GM21723 (cell line): Measurements from ENCODE around the gene CENPA.
A peak's percentile ranks its signal among the peaks of the same experiment; 100 is the strongest.
"Not testable (repeated sequence)": the region's sequence is repeated elsewhere in the genome, so short reads cannot be mapped to it uniquely, and the experiment has no call there.

Experiments used
- ATAC-seq: cut with Tn5 transposase; IDR thresholded peaks from one replicate; pipeline ENCODE4 v1.9.1; 2021; ENCODE audit warnings: mild to moderate bottlenecking, moderate library complexity; ENCODE audit not compliant: unreplicated experiment

The CENPA gene

DNA sequence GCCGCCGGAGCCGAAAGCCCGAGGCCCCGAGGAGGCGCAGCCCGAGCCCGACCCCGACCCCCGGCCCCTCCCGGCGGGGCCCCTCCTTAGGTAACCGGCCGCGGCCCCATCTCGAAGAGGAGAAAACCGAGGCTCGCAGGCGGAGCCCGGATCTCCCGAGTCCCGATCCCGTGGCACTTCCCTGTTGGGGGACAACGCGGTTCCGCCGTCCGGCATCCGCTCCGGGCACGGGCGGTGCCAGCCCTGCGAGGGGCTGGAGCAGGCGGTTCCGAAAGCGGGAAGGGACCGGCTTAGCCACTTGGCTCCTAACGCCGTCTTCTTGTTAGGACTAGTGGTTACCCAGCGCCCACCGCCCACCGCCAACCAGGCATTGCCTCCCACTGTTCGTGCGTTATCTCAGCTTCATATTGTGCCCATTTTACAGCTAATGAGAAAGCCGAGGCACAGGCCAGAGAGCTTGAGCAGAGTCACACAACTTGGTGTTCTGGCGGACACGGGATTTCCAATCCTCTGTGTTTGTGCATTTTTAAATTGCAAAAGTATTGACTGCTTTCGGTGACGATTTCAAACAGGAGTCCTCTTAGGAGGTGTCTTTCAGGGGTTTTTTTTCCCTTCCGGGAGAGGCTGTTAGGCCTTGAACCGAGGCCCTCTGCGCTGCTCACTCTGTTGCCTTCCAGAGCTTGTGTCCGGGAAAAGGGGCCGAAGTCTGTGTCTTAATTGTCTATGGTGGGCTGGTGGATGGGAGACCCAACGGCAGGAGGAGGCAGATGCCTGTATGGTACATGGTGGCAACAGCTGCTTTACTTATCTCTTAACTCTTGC is 562 bp downstream of the CENPA start:
- ATAC-seq: peak; percentile 27

DNA sequence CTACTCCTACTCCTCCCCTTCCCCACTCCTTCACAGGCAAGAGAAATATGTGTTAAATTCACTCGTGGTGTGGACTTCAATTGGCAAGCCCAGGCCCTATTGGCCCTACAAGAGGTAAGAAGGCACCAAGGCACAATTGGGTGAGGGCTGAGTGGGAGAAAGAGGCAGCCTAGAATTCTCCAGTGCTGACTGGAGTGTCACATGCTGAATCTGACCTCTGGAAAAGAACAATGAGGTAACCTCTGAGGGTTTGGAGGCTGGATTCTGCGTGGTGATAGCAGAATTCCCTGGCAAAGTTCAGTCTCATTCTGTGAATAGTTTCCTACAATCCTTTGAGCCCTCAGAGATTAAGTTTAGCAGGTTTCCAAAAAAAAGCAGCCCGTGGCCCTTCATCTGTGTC is 6.9 kb downstream of the CENPA start:
- no peak for ATAC-seq

DNA sequence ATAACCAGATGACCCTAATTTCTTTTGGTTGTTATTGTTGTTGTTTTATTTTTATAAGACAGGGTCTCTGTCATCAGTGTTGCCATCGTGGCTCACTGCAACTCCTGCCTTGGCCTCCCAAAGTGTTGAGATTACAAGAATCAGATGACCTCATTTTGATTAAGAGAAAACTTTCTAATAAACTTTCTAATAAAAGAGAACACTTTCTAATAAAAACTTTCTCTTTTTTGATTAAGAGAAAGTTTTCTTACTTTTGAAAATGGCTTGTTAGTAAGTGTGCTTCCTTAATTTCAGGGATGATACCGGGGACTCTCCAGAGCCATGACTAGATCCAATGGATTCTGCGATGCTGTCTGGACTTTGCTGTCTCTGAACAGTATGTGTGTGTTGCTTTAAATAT is 7.7 kb downstream of the CENPA start:
- no peak for ATAC-seq

DNA sequence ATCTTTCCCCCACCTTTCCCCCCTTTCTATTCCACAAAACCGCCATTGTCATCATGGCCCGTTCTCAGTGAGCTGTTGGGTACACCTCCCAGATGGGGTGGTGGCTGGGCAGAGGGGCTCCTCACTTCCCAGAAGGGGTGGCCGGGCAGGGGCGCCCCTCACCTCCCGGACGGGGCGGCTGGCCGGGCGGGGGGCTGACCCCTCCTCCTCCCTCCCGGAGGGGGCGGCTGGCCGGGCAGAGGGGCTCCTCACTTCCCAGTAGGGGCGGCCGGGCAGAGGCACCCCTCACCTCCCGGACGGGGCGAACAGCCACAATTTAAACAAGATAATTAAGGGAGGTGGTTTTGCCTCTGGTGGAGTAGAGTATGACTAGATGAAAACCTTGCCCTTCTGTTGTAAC is 9.3 kb downstream of the CENPA start:
- ATAC-seq: not testable (repeated sequence)

DNA sequence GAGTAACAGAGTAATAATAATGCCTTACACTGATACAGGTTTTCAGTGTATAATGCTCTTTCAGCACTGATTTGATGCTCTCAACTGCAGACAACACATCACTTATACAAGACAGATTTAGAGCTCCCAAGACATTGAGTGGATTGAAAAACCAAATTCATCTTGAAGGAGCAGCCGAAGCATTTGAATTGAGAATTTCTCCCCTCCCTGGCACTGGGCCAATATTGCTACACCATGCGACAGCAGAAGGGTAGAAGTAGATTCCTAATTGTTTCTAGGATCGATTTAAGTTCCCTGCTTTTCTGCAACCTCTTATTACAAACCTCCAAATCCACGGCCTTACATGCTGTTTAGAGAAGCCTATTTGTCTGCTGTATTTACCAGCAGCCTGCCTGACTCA is 15.5 kb downstream of the CENPA start:
- ATAC-seq: no peak

DNA sequence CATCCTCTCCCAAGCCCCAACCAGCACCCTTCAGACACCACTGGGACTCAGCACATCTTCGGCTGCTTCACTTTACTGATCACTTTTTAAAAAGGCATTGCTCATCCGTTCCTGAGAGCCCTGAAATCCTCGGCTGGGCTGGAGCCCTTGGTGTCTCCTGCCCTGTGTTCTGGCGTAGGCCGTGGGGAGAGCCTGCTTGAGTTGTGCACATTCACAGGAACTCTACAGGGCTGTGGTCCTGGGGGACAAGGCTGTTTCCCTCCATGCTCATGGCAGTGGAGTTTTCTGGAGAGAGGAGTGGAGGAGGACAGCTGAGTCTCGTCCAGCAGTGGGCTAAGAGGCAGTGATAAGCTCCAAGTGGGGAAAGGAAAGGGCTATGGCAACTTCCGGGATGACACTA is 15.9 kb downstream of the CENPA start:
- ATAC-seq: no peak

DNA sequence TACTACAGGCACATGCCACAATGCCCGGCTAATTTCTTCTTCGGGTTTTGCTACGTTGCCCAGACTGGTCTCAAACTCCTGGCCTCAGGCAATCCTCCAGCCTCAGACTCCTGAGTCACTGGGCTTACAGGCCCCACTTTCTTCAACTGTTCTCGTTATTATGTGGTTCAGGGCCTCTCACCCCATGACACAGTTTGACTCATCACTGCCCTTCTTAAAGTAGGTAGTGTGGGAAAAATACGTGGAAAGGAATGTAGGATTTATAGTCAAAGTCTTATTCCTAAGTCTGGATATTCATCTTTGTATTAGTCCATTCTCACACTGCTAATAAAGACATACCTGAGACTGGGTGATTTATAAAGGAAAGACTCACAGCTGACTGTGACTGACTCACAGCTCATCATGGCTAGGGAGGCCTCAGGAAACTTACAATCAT is 19.4 kb downstream of the CENPA start:
- ATAC-seq: no peak

DNA sequence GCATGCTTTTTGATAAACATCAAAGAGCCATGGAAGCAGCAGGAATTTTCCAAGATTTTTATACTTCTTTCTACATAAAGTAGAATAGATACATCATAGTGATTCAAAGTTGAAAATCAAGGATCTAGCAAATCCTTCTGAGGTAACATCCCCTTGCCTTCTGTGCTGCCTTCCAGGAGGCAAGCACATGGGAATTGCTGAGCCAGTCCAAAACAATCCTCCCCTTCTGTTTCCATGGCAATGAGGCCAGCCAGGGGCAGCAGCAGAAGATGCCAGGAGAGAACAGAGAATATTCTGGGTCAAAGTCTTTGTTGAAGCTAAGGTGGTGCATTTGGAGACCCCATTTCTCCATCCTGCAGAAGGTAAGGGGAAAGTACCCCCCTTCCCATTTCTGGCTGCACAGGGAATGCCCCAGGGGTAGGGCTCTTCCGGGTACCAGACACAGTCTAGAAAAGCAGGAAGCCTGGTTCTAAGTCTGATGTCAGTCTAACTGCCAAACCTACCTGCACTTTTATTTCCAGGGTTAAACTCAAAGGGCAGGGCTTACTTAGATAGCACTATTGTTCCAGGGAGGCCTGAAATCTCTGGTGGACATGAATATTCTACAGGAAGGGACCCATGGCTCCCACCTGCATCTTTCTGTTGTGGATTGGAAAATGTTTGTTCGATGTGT is 22.1 kb downstream of the CENPA start:
- ATAC-seq: no peak

DNA sequence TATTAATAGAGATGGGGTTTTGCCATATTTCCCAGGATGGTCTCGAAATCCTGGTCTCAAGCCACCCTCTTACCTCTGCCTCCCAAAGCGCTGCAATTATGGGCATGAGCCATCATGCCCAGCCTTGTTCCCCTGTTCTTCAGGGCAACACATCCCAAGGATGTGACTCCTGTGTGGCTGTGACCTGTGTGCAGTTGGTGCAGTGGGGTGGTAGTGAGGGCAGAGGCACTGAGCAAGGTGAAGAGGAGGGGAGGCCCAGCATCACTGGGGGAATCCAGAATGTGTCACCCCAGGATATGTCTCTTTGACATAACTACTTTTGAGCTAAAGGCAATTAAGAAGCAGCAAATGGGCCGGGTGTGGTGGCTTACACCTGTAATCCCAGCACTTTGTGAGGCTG is 23.4 kb downstream of the CENPA start:
- ATAC-seq: no peak

DNA sequence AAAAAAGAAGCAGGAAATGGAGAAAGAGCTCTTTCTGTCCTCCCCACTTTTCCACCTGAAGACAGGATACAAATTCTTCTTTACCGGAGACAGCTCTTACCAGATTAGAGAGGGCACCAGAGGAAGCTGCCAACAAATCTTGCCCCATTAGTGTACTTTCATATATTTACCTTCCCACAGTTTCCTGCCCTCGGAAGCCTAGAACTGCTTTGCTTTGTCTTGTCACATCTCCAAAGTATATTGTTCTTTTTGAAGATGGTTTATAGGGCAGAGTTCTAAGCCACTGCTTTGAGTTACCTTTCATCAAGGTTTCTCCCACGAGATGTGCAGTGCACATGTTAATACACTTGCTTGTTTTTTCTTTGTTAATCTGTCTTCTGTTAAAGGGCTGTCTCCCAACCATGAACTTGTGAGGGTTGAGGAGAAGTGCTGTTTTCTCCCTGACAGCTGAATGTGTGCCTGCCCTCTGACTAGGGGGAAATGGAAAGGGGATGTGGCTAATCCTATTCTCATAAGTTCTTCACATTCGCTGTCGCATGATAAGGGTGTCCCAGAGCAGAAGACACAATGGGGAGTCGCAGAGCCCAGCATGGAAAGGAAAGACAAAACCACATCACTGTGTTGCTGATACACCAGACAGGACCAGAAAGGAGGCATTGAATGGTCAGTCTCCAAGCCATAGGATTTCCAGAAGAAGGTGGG is 24.2 kb downstream of the CENPA start:
- ATAC-seq: no peak

DNA sequence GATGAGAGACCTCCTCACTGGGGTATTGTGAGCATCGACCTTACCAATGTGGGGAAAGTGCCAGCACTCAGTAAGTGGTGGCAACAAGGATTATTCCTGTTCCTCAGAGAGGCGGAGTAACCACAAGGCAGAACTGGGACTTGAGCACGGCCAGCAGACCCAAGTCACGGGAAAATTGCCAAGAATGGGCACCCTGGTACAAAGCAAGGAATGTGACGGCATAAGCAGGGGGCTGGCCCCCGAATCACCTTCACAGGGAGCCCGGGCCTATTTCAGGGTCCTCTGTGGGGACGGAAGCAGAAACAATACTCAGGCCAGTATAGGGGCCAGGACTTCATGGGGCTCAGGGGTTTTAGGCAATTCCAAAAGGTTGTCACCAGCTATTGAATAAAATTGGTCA is 25.4 kb downstream of the CENPA start:
- no peak for ATAC-seq

DNA sequence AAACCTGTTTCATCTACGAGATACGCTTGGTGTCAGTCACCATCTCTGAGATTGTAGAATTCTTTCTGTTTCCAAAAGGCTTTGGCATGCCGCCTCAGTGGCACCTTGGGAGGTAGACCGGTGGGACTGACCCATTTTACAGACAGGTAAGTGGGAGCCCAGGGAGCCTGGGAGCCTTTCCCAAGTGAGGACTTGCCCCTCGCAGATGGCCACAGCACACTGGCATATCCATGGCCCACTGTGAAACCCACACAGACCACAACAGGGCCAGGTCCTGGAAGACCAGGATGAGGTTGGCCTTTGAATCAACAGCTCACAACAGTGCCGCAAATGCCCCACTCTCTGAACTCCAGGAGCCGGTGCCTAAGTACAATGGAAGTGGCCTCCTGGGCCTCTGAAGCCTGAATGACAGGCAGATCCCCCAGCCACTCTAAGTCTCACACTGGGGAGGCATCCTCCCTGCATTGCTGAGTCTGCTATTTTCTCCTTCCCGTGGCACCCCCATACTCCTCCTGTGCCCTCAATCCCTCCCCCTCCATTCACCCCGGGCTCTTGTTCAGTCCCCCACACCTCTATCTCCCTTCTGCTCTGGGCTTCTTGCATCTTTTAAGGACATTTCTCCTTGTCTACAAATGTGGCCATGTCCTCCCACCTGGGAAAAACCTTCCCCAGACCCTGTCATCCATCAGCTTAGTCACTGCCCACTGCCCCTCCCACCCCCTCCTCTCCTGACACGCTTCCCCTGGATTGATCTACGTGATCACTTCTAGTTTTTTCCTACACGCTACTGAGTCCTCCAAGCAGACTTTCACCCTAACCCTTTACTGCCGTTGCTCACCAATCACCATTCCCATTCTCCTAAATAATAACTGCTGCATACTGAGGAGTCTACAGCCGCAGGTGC is 26.2 kb downstream of the CENPA start:
- no peak for ATAC-seq

DNA sequence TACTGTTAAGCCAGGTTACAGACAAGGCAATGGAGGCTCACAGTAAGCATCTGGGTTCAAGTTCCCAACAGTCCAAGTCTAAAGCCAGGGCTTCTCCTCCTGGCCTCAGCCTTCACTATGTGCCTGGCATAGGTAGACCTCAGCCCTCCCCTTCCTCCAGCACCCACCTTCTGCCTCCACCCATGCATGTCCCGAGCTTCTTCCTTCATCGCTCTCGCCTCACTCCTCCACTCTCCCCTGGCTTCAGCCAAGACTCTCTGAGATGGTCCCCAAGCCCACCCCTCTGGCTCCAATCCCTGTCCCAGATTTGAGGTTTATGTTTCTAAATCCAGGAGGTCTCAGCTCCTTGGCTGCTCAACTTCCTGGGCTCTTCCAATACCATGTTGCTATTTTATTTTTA is 26.9 kb downstream of the CENPA start:
- no peak for ATAC-seq

DNA sequence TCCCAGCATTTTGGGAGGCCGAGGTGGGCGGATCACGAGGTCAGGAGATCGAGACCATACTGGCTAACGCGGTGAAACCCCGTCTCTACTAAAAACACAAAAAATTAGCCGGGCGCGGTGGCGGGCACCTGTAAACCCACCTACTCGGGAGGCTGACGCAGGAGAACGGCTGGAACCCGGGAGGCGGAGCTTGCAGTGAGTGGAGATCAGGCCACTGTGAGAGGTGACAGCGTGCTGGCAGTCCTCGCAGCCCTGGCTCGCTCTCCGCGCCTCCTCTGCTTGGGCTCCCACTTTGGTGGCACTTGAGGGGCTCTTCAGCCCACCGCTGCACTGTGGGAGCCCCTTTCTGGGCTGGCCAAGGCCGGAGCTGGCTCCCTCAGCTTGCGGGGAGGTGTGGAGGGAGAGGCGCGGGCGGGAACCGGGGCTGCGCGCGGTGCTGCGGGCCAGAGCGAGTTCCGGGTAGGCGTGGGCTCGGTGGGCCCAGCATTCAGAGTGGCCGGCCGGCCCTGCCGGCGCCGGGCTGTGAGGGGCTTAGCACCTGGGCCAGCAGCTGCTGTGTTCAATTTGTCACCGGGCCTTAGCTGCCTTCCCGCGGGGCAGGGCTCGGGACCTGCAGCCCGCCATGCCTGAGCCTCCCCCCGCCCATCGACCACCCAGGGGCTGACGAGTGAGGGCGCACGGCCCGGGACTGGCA is 28.4 kb downstream of the CENPA start:
- not testable (repeated sequence) for ATAC-seq

DNA sequence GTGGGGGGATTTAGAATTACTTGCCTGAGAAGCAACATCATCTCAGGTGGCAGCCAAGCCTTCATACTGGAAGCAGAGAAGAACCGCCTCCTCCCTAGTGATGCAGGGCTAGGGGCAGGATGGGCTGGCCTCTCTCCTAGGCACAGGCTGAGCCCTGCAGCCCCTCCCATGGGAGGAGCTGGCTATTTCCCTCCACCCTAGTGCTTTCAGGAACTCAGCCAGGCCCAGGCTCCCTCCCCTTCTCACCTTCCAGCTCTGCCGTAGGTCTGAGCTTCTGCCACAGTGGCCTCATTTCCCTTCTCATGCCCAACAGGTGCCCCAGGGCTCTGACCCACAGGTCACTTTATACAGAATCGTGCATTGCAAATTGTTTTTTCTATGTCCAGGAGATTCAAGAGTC is 31.0 kb downstream of the CENPA start:
- no peak for ATAC-seq

DNA sequence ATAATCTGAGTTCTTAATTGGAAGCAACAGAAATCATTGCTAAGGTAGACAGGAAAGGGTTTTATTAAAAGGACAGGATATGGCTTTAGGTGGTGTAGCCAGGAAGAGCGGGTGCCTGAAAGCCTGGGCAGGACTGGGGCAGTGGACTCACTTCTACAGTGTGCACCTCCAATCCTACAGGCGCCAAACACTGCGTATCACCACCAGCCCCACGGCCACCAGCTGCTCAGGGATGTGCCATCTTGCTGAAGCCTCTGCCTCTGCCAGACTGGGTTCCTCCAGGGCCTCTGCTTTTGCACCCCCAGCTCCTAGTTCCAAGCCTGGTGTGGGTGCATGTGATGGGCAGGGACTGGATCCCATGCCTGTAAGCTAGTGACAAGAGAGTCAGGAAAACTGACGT is 32.4 kb downstream of the CENPA start:
- no peak for ATAC-seq

DNA sequence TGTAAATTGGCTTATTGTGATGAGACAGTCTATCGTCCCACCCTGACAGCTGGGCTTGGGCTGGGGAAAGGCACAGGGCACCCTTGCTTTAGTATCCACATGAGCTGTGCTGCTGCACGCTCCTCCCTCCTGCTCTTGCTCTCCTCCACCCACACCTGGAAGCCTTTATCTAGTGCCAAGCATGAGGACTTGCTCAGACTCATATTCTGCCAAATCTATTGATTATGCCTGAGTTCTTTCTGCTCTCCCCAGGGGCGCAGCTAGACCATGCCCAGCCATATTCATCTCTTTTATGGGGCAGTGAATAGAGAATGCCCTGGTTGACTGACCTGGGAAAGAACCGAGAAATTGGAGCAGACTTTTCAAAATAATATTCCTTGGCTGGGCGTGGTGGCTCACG is 33.1 kb downstream of the CENPA start:
- no peak for ATAC-seq

DNA sequence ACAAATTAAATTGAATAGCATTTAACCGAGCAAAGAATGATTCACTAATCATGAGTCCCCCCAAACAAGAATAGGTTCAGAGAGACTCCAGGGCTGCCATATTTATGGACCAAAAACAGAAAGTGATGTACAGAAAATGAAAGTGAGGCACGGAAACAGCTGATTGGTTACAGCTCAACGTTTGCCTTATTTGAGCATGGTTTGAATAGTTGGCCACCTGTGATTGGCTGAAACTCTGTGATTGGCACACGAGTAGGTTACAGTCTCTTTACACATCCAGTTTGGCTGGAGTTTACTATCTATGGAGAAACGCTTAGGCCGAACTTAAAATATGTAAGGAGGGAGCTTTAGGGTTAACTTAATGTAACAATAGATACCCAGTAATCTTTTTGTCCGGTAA is 35.1 kb downstream of the CENPA start:
- ATAC-seq: no peak

DNA sequence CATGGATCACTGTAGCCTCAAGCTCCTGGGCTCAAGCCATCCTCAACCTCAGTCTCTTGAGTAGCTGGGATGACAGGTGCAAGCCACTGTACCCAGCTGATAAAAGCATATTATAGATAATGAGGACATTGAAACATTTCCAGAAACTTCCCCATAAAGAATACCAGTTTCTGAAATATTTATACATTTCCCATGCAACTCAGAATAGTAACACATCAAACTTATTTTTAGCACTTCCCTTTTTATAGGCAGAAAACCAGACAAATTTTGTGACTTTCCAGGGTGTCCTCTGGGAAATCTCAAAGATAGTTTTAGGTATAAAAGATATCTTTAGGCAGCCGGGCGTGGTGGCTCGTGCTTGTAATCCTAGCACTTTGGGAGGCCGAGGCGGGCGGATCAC is 37.0 kb downstream of the CENPA start:
- no peak for ATAC-seq
